ENCODE results near the gene AMH.

The AMH gene

DNA sequence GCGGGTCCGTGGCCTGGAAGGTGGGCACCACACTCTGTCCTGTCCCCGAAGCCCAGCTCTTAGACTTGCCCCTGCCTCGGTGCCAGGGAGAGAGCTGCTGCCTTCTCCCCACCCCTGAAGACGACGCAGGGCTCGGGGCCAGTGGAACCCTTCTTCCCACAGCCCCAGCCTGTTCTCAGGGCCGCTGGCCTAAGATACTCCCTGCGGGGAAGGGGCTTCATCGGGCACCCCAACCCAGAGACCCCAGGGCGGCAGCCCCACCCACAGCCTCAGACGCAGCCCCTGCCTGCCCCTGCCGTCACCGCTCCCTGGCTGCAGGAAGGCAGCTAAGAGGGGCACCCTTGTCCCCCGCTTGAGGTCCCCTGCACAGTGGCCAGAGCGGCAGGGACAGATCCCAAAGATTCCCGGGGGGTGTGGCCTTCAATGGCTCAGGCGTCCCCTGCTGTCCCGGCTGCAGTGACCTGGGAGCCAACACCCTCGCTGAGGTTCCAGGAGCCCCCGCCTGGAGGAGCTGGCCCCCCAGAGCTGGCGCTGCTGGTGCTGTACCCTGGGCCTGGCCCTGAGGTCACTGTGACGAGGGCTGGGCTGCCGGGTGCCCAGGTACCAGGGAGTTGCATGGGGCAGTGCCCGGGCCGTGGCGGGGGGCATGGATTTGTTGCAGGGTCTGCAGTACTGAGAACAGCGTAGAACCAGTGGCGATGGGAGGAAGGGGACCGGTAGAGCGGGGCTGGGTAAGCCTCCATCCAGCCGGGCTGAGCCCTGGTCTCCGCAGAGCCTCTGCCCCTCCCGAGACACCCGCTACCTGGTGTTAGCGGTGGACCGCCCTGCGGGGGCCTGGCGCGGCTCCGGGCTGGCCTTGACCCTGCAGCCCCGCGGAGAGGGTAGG is 1.0 kb downstream of the AMH start:
- DNase-seq (ENCODE audit: low spot score) = no peak

DNA sequence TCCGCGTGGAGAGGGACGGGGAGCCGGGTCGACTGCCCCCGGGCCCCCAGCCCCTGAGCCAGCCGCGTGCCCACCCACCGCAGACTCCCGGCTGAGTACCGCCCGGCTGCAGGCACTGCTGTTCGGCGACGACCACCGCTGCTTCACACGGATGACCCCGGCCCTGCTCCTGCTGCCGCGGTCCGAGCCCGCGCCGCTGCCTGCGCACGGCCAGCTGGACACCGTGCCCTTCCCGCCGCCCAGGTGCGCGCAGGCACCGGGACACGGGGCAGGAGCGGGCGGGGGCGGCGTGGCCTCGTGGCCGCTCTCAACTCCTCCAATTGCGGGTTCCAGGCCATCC is 1.6 kb downstream of the AMH start:
- no peak for DNase-seq (ENCODE audit: low spot score)

DNA sequence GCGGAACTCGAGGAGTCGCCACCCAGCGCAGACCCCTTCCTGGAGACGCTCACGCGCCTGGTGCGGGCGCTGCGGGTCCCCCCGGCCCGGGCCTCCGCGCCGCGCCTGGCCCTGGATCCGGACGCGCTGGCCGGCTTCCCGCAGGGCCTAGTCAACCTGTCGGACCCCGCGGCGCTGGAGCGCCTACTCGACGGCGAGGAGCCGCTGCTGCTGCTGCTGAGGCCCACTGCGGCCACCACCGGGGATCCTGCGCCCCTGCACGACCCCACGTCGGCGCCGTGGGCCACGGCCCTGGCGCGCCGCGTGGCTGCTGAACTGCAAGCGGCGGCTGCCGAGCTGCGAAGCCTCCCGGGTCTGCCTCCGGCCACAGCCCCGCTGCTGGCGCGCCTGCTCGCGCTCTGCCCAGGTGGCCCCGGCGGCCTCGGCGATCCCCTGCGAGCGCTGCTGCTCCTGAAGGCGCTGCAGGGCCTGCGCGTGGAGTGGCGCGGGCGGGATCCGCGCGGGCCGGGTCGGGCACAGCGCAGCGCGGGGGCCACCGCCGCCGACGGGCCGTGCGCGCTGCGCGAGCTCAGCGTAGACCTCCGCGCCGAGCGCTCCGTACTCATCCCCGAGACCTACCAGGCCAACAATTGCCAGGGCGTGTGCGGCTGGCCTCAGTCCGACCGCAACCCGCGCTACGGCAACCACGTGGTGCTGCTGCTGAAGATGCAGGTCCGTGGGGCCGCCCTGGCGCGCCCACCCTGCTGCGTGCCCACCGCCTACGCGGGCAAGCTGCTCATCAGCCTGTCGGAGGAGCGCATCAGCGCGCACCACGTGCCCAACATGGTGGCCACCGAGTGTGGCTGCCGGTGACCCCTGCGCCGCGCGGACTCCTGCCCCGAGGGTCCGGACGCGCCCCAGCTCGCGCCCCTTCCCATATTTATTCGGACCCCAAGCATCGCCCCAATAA is 2.3 kb downstream of the AMH start:
- no peak for DNase-seq (ENCODE audit: low spot score)

DNA sequence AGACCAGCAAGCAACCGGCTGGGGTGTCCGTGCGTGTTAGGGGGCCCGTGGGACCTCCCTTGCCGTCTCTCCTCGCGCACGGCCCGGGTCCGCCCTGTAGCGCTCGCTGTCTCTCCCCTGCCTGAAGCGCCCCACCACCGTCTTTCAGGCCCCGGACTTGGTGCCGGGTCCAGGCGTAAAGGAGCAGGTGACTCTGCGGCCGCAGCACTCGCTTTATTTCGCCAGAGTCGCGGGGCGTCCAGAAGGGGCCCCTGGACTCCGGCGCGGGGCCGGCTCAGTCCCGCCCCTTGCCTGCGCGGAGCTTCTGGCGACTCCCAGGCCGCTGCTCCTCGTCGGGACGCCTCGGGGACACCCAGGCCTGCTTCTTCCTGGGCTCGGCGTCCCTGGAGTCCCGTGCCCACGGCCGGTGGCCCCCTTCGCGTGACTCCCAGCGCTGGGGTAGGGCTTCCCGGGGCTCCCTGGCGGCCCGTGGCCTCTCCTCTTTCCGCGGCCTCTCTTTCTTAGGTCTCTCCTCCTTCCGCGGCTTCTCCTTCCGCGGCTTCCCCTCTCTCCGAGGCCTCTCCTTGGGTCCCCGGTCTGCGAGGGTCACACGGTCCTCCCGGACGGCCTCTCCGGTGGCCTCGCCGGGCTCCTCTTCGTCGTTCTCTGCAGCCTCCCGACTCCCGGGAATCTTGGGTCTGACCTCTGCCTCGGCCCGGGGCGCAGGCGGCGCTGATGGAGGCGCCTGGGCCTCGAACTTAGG is 3.1 kb downstream of the AMH start:
- no peak for DNase-seq (ENCODE audit: low spot score)

DNA sequence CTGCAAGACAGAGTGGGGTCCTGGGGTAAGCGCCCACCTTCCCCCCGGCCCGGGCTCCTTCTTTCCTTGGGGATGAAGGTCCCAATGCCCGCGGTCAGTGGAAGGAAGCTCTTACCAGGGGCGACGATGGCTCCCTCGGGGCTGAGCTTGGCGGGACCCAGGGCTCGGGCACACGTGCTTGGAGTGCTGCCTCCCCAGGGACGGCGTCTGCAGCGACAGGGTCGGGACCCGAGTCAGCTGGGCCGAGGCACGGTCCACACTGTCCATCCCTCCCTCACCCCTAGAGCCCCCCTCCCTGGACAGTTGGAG is 3.6 kb downstream of the AMH start:
- DNase-seq (ENCODE audit: low spot score) = no peak

DNA sequence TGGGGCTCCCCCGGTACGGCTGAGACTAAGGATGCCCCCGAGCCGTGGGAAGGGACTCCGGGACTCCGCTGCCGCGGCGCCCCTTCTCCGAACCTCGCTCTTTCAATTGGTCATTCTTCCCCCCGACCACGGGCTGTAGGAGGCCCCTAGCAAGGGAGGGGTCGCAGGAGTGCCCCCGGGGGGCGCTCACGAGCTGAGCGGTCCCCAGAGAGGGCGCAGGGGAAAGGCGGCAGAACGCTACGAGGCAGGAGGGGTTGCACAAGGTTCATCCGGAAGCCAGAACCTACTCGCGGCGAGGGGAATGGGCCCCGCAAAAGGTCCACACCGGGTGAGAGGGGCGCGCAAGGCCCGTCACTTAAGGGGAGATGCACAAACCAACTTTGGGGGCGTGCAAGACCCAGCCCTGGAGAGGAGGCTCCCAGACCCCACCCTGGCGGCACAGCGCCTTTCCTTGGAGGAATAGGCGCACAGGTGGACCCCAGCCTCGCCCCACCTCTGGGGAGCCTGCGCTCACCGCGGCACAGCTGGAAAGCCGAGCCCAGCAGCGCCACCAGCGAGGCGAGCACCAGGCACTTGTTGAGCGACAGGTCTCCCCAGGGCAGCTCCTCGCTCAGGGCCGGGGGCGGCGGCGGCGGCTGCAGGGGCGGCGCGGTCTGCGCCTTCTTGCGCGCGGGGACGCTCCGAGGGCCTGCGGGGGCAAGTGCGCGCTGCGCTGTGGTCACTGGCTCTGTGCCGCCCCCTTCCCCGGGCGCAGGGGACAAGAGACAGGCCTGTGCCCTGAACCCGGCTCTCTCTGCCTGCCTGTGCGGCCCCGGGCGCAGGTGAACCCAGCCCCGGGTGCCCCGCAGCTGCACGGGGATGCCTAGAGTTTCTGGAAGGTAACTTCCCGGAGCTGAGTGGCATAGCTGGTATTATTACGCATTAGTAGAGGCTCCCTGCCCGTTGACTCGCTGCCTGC is 4.3 kb downstream of the AMH start:
- DNase-seq (ENCODE audit: low spot score) = no peak

DNA sequence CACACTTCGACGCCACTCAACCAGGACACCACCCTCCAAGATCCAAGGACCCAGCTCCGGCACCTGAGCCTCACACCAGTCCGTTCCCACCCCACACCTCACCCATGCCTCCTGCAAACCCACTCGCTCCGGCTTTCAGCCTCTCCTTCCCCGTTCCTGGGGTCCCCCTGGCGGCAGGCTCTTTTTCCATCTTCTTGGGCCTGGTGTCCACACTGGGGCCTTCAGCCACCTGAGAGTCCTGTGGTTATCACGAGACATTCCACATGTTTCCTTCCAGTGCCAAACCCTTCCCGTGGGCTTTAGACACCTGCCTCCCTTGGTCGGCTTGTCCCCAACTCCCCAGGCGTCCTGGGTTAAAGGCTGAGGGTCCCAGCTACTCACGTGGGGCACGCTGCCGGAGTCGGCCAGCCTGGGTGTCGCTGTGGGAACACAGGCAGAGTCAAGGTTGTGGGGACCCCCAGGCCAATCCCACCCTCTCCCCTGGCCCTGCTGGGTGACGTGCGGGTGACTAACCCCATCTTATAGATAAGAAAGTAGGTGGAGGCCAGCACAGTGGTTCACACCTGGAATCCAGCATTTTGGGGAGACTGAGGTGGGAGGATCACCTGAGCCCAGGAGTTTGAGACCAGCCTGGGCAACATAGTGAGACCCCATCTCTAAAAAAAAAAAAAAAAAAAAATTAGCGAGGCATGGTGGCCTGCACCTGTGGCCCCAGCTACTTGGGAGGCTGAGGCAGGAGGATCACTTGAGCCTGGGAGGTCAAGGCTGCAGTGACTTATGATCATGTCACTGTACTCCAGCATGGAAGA is 5.1 kb downstream of the AMH start:
- no peak for DNase-seq (ENCODE audit: low spot score)

DNA sequence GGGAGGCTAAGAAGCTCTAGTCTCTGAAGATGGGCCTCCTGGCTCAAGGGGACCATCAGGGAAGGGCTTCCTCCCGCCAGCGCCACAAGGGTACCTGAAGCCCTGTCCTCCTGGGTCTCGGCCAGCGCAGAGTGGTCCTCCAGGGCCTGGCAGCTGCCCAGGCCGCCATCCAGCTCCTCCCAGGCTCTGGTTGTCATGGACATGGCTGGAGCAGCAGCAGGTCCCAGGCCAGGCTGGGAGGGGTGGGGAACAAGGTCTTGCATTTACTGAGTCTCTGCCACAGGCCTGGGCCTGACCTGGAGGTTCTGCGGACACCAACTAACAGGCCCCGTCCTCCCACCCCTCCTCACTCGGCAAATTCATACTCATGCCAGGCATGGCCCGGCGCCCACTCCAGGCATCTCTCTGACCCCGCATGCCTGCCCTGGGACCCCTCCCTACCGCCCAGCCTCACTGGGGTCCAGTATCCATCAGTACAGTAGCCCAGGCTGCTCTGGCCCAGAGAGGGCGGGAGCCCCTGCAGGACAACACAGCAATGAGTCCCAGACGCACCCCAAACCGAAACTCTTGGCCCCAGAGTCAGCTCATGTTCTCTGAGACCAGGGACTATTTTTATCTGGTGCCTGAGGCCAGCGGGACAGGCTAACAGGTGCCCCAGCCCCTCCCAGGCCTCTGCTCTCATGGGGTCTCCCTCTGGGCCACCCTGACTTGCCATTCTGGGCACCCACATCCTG is 6.2 kb downstream of the AMH start:
- no peak for DNase-seq (ENCODE audit: low spot score)

DNA sequence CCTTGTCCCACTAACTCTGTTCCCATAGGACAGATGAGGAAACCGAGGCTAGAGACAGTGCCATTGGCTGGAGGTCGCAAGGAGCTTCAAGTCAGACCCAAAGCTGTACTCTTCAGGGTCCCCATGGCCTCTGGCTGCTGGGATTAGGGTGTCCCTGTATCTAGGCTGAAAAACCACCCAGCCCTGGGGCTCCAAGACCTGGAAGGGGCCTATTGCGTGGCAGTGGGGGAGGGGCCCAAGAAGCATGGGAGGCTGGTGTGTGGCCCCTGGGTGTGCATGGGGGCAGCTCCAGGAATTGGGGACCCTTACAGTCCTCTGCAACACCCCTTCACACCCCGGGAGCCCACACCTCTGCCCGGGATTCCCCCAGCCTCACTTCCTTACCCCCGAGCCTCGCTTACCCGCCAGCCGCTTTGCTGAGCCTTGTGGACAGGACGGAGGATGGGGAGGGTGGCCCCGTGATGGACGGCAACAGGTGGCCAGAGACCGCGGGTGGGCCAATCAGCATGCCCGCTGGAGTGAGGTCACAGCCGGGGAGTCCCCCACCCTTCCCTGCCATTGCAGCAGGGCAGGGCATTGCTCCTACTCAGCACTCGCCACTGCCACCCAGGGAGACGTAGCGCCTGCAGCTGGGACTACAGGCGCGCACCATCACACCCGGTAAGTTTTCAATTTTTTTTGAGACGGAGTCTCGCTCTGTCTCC is 7.0 kb downstream of the AMH start, which contains the start of gene JSRP1:
Gene JSRP1, minus strand, starts transcription at position 436 of the 704 bp plus-strand sequence. CDS start 1,103 bp downstream, outside the sequence.
- peak; percentile 85 for DNase-seq (ENCODE audit: low spot score)

DNA sequence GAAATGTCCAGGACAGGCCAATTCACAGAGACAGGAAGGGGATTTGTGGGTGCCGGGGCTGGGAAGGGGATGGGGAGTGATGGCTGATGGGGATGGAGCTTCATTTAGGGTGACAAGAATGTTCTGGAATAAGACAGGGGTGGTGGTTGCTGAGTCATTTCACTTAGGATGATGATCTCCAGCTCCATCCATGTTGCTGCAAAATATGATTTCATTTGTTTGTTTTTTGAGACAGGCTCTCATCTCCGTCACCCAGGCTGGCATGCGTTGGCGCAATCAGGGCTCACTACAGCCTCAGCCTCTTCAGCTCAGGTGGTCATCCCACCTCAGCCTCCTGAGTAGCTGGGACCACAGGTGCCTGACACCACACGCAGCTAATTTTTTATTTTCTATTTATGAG is 10.2 kb downstream of the AMH start:
- no peak for DNase-seq (ENCODE audit: low spot score)

DNA sequence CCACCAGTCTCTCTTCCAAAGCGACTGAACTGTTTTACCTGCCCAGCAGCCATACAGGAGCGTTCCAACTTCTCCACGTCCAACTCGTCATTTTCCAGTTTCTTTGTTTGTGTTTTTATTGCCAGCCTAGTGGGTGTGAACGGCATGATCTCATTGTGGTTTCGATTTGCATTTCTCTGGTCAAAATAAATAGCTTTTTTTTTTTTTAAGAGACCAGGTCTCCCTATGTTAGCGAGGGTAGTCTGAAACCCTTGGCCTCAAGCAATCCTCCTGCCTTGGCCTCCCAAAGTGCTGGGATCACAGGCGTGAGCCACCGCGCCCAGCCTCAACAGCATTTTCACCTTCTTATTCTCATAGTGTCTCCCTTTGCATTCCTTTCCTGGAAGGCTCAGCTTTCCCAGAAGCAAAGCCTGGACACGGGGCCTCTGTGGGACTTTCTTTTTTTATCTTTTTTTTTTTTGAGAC is 11.2 kb downstream of the AMH start:
- DNase-seq (ENCODE audit: low spot score) = no peak

DNA sequence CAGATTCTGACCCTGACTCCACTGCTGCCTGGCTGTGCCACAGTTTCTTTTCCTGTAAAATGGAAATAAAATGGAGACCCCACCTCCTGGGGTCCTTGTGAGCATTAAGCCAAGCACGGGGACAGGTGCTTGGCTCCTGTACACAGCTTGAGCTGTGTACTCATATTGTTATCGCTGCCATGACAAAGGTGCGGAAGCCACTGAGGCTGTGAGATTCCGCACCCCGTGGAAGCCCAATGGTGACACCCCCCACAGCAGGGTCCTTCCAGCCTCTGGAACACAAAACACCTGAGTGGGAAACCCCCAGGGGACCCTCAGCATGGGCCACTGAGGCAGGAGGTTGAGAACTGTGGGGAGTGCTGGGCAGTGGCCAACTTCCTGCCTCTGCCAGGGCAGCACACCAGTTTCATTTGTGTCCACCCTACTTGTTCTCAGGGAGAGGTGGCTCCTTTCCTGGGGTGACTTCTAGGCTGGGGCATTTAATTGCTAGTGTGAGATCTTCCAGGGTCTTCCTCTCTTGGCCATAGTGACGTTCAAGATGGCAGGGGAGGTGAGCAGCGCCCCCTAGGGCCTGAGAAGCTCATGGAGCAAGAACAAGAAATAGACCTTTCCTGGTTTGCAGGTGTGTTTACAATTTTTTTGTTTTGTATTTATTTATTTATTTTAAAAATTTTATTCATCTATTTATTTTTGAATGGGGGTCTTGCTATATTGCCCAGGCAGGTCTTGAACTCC is 12.5 kb downstream of the AMH start:
- no peak for DNase-seq (ENCODE audit: low spot score)

DNA sequence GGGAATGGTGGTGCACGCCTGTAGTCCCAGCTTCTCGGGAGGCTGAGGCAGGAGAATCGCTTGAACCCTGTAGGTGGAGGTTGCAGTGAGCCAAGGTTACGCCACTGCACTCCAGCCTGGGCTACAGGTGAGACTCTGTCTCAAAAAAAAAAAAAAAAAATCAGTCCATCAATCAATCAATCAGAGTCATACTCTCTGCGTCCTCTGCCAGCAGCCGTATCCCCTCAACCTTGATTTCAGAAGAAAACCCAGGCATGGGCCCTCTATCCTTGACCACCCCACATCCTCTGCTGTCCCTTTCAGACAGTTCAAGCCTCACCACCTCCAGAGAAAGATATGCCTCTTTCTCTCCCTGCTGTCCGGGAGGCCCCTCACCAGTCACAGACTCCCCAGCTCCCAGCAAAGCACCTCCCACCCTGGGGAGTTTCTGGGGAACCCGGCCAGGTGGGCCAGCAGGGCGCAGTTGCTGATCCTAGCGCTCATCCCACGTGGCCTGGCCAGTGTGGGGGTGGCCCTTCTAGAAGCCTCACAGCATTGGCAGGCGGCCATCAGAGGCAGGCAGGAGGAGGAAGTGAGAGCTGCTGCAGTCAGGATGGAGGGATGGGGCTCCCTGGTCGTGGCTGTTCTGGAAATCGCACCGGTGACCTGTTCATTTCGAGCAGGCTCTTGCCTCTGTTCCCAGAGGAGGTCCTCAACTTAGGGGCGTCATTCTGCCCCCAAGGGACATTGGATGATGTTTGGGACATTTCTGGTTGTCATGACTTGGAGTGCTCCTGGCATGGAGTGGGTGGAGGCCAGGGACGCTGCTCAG is 17.3 kb downstream of the AMH start:
- DNase-seq (ENCODE audit: low spot score) = peak; percentile 45

DNA sequence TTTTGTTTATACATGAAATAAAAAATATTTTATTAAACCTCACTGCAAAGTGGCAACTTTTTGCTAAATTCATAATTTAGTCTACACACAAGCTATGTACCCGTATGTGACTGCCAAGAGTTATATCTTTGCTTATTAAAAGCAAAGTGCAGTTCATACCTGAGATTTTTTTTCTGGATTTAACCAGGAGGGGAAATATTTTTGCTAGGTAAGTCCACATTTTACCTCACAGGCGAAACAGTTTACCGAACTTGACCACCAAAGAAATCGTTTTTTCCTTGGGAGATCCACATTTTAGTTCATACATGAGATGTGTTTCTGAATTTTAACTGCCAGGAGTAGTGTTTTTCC is 19.3 kb downstream of the AMH start:
- DNase-seq (ENCODE audit: low spot score) = no peak

DNA sequence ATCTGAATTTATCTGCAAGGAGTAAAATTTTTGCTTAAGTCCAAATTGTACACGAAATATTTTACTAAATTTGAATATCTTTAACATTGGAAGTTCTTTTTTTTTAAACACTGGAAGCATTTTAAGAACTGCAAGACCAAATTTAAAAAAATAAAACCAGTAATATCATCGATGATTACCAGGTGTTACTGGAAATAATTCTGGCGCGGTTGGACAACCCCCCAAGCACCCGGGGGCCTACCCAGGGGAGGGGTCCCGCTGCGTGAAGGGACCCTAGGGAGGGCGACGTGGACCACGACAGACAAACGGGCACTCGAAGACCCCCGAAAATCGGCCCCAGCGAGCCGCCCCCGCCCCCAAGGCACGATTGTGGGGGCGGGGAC is 19.7 kb downstream of the AMH start:
- no peak for DNase-seq (ENCODE audit: low spot score)

DNA sequence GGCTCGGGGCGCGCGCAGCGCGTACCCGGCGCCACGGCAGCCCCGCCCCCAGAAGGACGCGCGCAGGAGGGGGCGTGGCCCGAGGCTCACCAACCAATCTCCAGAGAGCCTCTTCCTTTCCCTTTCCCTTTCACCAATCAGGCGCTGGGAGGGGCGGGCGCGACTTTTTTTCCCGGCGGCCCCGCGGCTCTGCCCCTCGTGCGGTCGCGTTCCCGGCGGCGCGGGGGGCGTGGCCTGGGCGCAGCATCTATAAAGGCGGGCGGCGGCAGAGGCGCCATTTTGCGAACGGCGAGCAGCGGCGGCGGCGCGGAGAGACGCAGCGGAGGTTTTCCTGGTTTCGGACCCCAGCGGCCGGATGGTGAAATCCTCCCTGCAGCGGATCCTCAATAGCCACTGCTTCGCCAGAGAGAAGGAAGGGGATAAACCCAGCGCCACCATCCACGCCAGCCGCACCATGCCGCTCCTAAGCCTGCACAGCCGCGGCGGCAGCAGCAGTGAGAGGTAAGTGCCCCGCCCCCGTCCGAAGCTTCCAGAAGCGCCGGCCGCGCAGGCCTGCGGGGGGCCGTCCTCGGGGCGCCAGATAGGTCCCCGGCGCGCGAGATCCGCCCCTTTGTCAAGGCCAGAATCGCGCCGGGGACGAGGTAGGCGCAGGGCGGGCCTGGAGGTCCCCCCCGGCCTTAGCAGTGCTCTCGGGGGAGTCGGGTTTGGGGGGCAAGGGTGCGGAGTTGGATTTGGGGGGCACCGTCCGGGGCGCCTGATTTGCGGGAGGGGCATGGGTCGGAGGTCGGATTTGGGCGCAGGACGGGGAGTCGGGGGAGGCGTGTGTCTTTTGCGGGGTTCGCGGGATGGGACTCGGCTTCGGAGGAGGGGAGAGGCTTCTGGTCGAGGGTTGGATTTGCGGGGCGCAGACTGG is 20.4 kb downstream of the AMH start:
- peak; percentile 96 for DNase-seq (ENCODE audit: low spot score)

DNA sequence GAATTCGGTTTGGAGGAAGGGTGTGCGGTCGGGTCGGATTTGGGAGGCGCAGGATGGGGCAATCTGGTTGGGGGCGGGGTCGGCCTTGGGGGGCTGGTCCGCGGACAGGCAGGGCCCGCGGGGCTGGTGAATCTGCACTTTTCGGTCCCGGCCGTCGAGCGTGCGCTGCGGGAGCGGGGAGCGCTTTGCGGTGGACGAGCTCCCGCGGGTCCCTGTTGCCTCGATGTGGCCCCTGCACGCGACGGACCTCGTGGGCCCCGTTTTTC is 21.0 kb downstream of the AMH start:
- DNase-seq (ENCODE audit: low spot score) = no peak
